Ovary (tissue), 3 donors: ENCODE results near the gene OR2V1.
"Not testable (repeated sequence)": the region's sequence is repeated elsewhere in the genome, so short reads cannot be mapped to it uniquely, and the experiment has no call there.

ENCODE experiments used
- CTCF ChIP-seq, 3 donors: fragments of 450-650 bp in 2 of 3; fragments of 200-600 bp in 1 of 3; IDR thresholded peaks; one replicate each; pipeline versions ENCODE4 v1.5.1 to v1.8.0; 2016 to 2022; ENCODE audit warnings: antibody characterized with exemption in 3 of 3, mild to moderate bottlenecking in 1 of 3
- EP300 ChIP-seq: sonication (generic); formaldehyde crosslinking; IDR thresholded peaks from one replicate; pipeline ENCODE4 v1.6.1; 2017; ENCODE audit warnings: antibody characterized with exemption
- POLR2A ChIP-seq: fragments of 450-650 bp; IDR thresholded peaks from one replicate; pipeline ENCODE4 v1.6.1; 2017; ENCODE audit warnings: antibody characterized with exemption, mild to moderate bottlenecking, moderate library complexity
- donor health status: DM: no; HTN: no; CAD: no.

GRCh38 chr5:181104606-181105390, 26.2 kb downstream of the OR2V1 start:
- TF ChIP-seq CTCF (IDR thresholded peaks at IDR 0.05); EP300; POLR2A: not testable (repeated sequence)
